ENCODE measurements around the gene LYL1. TPM values are rescaled to one million over a fixed set of nuclear protein-coding genes. Genes with fewer than 3 reads are reported as not detected.

Gene LYL1
- total and polyA plus RNA-seq, 2 of the 4 experiments (the other 2 are of a cell fraction) = 0.36 to 0.39 TPM

DNA sequence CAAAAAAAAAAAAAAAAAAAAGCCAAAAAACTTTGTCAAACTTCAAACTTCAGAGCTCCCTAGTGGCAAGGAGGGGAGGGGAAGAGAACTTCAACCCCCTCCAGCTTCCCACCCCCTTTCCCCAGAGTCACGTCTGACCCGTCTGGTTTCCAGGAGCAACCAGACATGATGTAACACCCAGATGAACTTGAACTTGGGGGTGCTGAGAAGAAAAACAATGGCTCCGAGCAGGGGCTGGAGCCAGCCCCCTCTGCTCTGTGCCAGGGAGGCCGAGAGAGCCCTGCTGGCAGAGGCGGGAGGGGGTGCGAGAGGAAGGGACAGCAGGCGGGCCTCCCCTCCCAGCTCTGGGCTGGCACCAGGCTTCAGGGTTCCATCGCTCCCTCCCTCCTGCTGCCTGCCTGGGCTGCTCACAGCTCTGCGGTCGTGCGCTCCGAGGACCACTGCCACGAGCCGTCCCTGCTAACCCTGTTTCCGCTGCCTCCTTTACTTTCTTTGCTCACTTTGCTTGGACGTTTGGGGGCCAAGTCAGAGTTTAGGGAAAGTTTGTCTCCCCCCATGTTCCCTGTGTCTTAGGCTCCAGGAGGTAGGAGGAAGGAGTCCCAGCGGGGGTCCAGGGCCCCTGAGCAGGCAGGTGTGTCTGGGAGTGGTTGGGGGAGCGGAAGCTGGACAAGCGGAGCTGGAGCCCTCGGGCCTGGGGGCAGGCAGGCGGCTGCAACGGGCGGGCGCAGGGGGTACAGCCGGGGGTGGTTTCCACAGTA, 11.1 kb downstream of the LYL1 start:
- Histone ChIP-seq H3K4me2 (ENCODE audit: low read depth, low read length) (no peak overlapping the region), H4K91ac (ENCODE audit: insufficient read depth, low read depth, low read length) (peak overlapping the region; percentile 35; the same call in 1 of the 2 replicates), H3K4ac (ENCODE audit: low read depth, low read length) (peak overlapping the region; percentile 20; the same call in 1 of the 2 replicates), H3K4me1 (ENCODE audit: control insufficient read depth, insufficient read depth, low read length) (peaks cover 9% of the 10 kb centered on the region; the same call in 1 of the 2 replicates), H2AFZ (replicated peaks; ENCODE audit: low read length, poor library complexity) (no peak overlapping the region), H3K9ac (ENCODE audit: low read depth, low read length) (peak overlapping the region; percentile 42; the same call in 1 of the 2 replicates), H3K27ac (ENCODE audit: insufficient read depth, low read length) (peak overlapping the region; percentile 46; the same call in 1 of the 2 replicates), H2BK15ac (ENCODE audit: low read depth, low read length) (no peak overlapping the region; the same call in 2 of the 3 replicates), H3K79me1 (ENCODE audit: low read depth in 1 of 2, low read length in 2 of 2) (0 out of 4 replicates have a peak, but pooled peaks cover 0 to 4% of the 10 kb centered on the region in 2 experiments), H3K14ac (replicated peaks; ENCODE audit: low read depth, low read length) (no peak overlapping the region), H3K18ac (ENCODE audit: low read depth, low read length) (no peak overlapping the region; the same call in 1 of the 2 replicates), H3K27me3 (ENCODE audit: control insufficient read depth, insufficient read depth, low read length) (no peaks in the 10 kb centered on the region), H3K9me1 (ENCODE audit: insufficient read depth, low read length) (no peaks in the 10 kb centered on the region), H3K9me3 (ENCODE audit: control insufficient read depth, insufficient read depth, low read length) (no peaks in the 10 kb centered on the region), H3K56ac (ENCODE audit: extremely low read depth, insufficient read depth, low read length) (no peak overlapping the region), H3K4me3 (ENCODE audit: insufficient read depth, low read depth, low read length) (no peak overlapping the region), H4K20me1 (ENCODE audit: insufficient read depth, low read length) (peaks cover 15% of the 10 kb centered on the region; the same call in 1 of the 2 replicates), H2BK5ac (ENCODE audit: low read depth, low read length, poor library complexity, severe bottlenecking) (no peak overlapping the region), H2AK5ac (ENCODE audit: low read depth, low read length) (peak overlapping the region; percentile 82), H4K5ac (ENCODE audit: low read depth, low read length) (no peak overlapping the region), H4K8ac (ENCODE audit: low read depth in 2 of 2, low read length in 2 of 2) (0 out of 4 replicates have a peak overlapping the region, but pooled peaks of 1 of the 2 experiments have one; percentile 44), H3K23ac (ENCODE audit: low read depth, low read length) (no peak overlapping the region), H3K36me3 (ENCODE audit: control insufficient read depth, insufficient read depth, low read length) (peaks cover 33% of the 10 kb centered on the region), H2BK120ac (ENCODE audit: low read depth, low read length) (no peak overlapping the region), H2AK9ac (replicated peaks; ENCODE audit: low read depth, low read length, poor library complexity) (peak overlapping the region; percentile 91), H2BK20ac (ENCODE audit: low read depth, low read length) (no peak overlapping the region)
- ATAC-seq (ENCODE audit: low read depth) = peak; percentile 9
- TF ChIP-seq POLR2A (IDR thresholded peaks at IDR 0.05; ENCODE audit: low read depth, low read length) (no peak), FOS (IDR thresholded peaks at IDR 0.05; ENCODE audit: low read depth, low read length) (no peak), CTCF (conservative IDR thresholded peaks at IDR 0.05; ENCODE audit: low read depth, low read length) (peak; percentile 23; the same call in 1 of the 2 replicates), MAFK (IDR thresholded peaks at IDR 0.05; ENCODE audit: low read depth, low read length) (no peak), SMC3 (IDR thresholded peaks at IDR 0.05; ENCODE audit: low read depth, low read length) (no peak), NFE2L2 (IDR thresholded peaks at IDR 0.05; ENCODE audit: low read depth, low read length) (no peak), MAZ (IDR thresholded peaks at IDR 0.05; ENCODE audit: borderline replicate concordance, low read depth, low read length) (peak; percentile 74; the same call in 1 of the 2 replicates), CEBPB (IDR thresholded peaks at IDR 0.05; ENCODE audit: low read depth, low read length) (peak; percentile 65)
- 73% methylated on average over 6 of the region's 25 CpGs; no CpG with 5 or more reads in 1 of the 2 experiments for WGBS, 2 experiments (ENCODE audit: extremely low coverage in 2 of 2, insufficient read length in 1 of 2)
- dilution Hi-C loops (cut with HindIII; ENCODE audit: low sequenced_read_pairs, unreplicated experiment) (no loop called here), intact Hi-C loops (cut with micrococcal nuclease) (no loop called here), in situ Hi-C loops (cut with MboI; ENCODE audit: low sequenced_read_pairs) (loop anchor here (5.0 kb wide), 1 partner anchor 109 kb away; no protein-coding TSS in a partner anchor)
- DNase-seq = peak; percentile 75
- CTCF ChIA-PET = interaction anchor here (1.5 to 1.6 kb wide), 2 partner anchors 31 to 114 kb away, joined by 3 to 6 read pairs; no protein-coding TSS in a partner anchor
- no TSS peak for BruUV-seq (replicated peaks)
- POLR2A ChIA-PET (ENCODE audit: unreplicated experiment) = interaction anchor here (0.7 kb wide), 2 partner anchors 58 to 62 kb away, joined by 7 read pairs; no protein-coding TSS in a partner anchor
